WTC11 (cell line): Measurements from ENCODE around the gene ARMC7.

Experiments used
- AFF4 ChIP-seq: sonication (generic); formaldehyde crosslinking; IDR thresholded peaks from 2 replicates; pipeline ENCODE4 v1.8.1; 2023; ENCODE audit warnings: mild to moderate bottlenecking, missing genetic modification reagents, borderline replicate concordance
- CTCF ChIP-seq: fragments of 200-600 bp; IDR thresholded peaks from 2 replicates; pipeline ENCODE4 v1.8.0; 2022; ENCODE audit warnings: antibody characterized with exemption
- FOXJ3 ChIP-seq: sonication (generic); formaldehyde crosslinking; IDR thresholded peaks from 2 replicates; pipeline ENCODE4 v1.9.0; 2021; ENCODE audit warnings: missing genetic modification reagents, mild to moderate bottlenecking, borderline replicate concordance
- JUN ChIP-seq: sonication (generic); formaldehyde crosslinking; IDR thresholded peaks from 2 replicates; pipeline ENCODE4 v1.8.0; 2023; ENCODE audit warnings: mild to moderate bottlenecking, missing genetic modification reagents
- ZNF423 ChIP-seq: fragments of 250-450 bp; sonication (Bioruptor Pico); IDR thresholded peaks from 2 replicates; pipeline ENCODE4 v2.1.2; 2022; ENCODE audit warnings: mild to moderate bottlenecking, moderate library complexity
- TF ChIP-seq, protein P1 (sequence below): sonication (generic); formaldehyde crosslinking; IDR thresholded peaks from 2 replicates; pipeline ENCODE4 v1.8.1; 2023; ENCODE audit warnings: mild to moderate bottlenecking, missing genetic modification reagents, moderate library complexity
- TF ChIP-seq, protein P2 (sequence below): sonication (generic); formaldehyde crosslinking; IDR thresholded peaks from 2 replicates; pipeline ENCODE4 v1.8.0; 2022; ENCODE audit warnings: mild to moderate bottlenecking, missing genetic modification reagents

- TF ChIP-seq JUN (CRISPR knock-in tag): no peak
- TF ChIP-seq ZNF423 (CRISPR knock-in tag): no peak
- TF ChIP-seq CTCF: no peak
- TF ChIP-seq, protein P1, sequence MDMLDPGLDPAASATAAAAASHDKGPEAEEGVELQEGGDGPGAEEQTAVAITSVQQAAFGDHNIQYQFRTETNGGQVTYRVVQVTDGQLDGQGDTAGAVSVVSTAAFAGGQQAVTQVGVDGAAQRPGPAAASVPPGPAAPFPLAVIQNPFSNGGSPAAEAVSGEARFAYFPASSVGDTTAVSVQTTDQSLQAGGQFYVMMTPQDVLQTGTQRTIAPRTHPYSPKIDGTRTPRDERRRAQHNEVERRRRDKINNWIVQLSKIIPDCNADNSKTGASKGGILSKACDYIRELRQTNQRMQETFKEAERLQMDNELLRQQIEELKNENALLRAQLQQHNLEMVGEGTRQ (CRISPR knock-in tag): no peak
- TF ChIP-seq, protein P2, sequence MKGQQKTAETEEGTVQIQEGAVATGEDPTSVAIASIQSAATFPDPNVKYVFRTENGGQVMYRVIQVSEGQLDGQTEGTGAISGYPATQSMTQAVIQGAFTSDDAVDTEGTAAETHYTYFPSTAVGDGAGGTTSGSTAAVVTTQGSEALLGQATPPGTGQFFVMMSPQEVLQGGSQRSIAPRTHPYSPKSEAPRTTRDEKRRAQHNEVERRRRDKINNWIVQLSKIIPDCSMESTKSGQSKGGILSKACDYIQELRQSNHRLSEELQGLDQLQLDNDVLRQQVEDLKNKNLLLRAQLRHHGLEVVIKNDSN (CRISPR knock-in tag): no peak
- no peak for TF ChIP-seq FOXJ3 (CRISPR knock-in tag)
- TF ChIP-seq AFF4: no peak
Measured at GRCh38 chr17:75155191-75155601, 45.4 kb downstream of the ARMC7 start.
